HG03520 (cell line): ENCODE measurements around the gene ZNF492.
"Not testable (repeated sequence)": the region's sequence is repeated elsewhere in the genome, so short reads cannot be mapped to it uniquely, and the experiment has no call there.

Experiments
- ATAC-seq: cut with Tn5 transposase; IDR thresholded peaks from one replicate; pipeline ENCODE4 v1.9.1; 2021; ENCODE audit warnings: mild to moderate bottlenecking, moderate library complexity; ENCODE audit not compliant: unreplicated experiment

The ZNF492 gene

GRCh38 chr19:22617181-22617580 lies 16.9 kb upstream of the ZNF492 start:
- ATAC-seq = not testable (repeated sequence)

DNA sequence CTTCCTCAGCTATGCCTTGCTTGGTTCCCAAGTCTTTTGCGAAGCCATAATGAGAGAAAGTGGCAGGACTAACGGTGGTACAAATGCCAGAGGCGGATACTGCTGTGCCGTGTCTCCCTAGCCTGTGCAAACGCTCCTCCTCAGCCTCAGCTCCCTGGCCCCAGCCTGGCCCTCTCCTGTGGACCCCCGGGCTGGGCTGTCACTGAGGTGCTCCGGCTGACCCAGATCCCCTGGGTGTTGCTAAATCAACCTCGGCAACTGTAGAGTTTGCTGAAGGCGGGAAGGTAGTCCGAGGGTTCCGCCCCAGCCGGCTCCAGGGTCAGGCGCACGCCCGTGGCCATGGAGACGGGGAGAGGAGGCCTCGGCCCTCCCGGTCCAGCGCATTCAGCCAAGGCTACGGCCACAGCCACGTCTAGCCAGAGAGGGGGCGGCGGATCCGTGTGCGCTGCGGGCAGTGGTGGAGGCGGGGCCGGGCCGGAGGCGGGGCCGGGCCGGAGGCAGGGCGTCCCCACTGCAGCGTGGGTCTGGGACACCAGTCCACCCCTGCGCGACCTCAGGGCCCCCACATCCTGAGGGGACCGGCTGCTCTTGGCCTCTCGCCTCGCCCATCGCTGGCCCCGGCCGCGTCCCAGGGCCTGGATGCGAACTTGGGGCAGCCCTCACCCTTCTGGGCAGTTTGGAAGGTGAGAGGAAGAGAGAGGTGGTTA lies 16.4 kb upstream of the ZNF492 start:
- ATAC-seq = no peak

GRCh38 chr19:22619371-22619770 lies 14.8 kb upstream of the ZNF492 start:
- no peak for ATAC-seq

DNA sequence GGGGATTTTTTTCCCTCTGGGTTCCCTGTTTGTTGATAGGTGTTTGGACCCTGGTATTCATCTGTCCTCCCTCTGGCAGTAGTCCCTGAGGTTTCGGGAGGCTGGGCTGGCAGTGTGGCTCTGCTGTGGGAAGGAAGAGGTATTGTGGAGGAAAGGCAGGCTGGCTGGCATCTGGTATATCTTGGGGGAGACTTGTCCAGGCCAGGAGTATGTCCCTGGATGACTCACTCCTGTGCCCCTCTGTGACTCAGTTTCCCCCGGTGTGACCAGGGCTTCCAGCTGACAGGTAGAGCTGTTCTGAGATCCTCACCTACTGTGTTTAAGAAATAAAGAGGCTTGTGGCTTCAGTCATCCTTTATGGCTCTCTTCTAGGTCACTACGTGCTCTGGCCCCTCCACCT lies 14.2 kb upstream of the ZNF492 start:
- ATAC-seq = no peak

DNA sequence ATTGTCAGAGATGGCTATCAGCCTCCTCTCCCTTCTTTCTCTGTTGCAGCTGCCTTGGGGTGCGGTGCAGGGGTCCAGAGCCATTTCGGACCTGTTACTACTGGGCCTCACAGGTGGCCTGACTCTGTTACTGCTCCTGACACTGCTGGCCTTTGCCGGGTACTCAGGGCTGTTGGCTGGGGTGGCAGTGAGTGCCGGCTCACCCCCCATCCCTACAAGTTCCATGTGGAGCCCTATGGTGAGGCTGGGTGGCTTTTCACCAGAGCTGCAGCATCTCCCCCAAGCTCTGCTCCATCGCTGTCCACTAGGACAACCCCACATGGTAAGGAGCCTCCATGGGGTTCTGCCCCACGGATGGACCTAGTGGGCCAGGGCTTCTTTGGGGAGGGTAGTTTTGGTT lies 13.7 kb upstream of the ZNF492 start:
- ATAC-seq = no peak

DNA sequence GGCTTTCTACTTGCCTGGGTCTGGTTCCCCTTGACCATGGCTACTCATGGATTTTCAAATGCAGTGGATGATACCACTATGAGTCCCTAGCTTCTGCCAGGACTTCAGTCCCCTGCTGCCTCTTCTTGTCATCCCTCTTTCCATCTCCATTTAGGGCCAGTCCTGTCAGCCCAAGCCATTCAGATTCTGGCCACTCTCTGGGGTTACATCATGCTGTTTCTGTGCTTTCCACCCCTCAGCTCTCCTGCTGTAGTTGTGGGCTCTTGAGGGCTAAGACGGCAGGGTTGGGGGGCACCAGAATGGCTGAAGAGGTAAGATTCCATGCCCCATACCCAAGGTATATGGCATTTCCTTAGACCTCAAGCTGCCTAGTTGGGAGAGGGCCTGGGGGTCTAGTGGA lies 13.2 kb upstream of the ZNF492 start:
- ATAC-seq = no peak

DNA sequence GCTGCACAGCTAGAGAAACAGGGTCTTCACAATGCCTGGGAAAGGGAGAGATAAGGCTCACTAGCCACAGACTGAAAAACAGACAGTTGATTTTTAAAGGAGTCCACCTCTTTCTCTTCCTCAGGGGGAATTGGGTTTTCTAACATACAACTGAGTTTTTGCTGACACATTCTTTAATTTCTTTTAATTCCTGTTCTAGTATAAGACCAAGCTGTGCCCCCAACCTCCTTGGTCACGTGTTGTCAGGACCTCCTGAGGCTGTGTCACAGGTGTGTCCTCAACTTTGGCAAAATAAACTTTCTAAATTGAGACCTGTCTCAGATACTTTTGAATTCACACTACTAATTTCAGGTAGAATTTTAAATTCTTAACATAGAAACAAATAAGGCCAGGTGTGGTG lies 12.1 kb upstream of the ZNF492 start:
- ATAC-seq = no peak

DNA sequence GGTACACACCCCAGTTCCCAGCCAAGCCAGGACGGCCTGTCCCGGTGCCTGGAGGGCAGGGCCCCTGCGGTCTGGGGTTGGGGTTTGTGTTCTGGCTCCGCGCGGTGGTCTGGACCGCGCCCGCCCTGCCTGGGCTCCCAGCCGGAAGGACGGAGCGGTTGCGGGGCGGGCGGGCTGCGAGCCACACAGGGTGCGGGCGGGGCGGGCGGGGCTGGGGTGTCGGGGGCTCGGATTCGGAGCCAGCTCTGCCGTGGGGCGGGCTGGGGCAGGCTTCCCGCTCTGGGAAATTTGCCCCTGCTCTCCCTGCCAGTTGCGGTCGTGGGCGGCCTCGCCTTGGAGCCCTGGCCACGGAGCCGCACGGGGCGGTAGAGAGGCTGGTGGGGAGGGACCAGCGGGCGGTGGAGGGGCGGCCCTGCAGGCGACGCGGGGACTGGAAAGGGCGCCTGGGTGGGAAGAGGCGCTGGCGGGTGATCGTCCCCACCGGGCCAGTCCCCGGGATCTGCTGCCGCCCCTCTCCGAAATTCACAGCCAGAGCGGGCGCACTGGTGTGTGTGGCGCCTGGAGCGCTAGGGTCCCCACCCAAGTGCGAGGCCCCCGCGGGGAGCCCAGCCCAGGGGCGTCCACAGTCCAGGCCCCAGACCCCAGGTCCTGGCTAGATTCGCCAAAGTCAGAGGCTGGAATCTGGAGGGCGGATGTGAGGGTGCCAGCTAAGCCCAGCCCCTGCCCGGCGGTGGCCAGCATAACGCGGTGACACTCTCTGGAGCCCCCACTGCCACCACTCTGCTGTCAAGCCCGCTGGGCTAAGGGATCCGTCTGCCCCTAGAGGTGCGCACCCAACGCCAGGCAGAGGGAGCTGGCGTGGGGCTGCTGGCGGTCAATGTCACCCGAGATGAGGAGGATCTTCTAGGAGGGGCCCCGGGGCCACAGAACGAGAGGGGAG lies 11.0 kb upstream of the ZNF492 start:
- no peak for ATAC-seq

GRCh38 chr19:22623841-22624221 lies 10.3 kb upstream of the ZNF492 start:
- no peak for ATAC-seq

GRCh38 chr19:22625266-22626035 lies 8.7 kb upstream of the ZNF492 start:
- ATAC-seq = no peak

- no peak for ATAC-seq
These were observed 6.6 kb upstream of the ZNF492 start for GRCh38 chr19:22627526-22627925.

DNA sequence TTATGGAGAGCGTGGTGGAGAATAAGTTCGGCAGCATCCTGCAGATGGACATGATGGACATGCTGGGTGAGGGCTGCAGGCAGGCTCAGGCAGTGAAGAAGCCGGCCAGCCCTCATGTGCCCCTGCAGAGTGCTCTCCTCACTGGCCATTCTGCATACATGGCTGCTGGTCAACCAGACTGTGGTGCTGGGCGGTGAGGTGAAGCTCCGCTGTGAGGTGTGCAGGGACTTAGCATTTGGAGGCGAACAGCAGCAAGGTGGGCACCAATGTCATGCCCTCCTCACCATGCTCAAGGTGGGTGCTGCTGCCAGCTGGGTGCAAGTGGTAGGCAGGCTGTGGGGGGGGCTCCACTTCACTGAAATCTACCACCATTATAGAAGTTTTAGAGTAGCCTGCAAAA lies 5.7 kb upstream of the ZNF492 start:
- ATAC-seq = no peak

DNA sequence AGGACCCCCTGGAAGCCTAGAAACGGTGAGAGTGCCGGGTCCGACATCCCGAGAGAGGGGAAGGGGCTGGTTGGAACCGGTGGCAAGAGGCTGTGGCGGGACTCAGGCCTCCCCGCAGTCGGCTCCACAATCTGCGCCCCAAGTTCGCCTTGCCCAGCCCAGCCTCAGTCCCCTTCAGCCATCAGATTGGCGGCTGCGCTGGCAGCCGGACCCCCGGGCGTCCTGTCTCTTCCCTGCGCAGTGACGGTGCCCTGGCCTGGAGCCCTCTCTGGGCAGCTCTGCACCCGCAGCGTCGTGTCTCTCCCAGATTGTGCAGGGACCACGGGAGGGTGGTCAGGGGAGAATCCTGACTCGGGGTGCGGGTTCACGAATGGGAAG lies 315 bp downstream of the ZNF492 start:
- no peak for ATAC-seq

DNA sequence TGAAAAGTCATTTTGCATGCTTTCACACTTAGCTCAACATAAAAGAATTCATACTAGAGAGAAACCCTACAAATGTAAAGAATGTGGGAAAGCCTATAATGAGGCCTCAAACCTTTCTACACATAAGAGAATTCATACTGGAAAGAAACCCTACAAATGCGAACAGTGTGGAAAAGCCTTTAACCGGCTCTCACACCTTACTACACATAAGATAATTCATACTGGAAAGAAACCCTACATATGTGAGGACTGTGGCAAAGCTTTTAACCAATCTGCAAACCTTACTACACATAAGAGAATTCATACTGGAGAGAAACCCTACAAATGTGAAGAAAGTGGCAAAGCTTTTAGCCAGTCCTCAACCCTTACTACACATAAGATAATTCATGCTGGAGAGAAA lies 51.4 kb downstream of the ZNF492 start:
- ATAC-seq = not testable (repeated sequence)

DNA sequence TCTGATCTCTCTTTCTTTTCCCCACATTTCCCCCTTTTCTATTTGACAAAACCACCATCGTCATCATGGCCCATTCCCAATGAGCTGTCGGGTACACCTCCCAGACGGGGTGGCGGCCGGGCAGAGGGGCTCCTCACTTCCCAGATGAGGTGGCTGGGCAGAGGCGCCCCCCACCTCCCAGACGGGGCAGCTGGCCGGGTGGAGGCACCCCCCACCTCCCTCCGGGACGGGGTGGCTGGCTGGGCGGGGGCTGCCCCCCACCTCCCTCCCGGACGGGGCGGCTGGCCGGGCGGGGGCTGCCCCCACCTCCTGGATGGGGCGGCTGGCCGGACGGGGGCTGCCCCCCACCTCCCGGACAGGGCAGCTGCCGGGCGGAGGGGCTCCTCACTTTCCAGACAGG lies 68.5 kb downstream of the ZNF492 start:
- not testable (repeated sequence) for ATAC-seq

GRCh38 chr19:22703096-22703495 lies 69.0 kb downstream of the ZNF492 start:
- not testable (repeated sequence) for ATAC-seq

GRCh38 chr19:22708983-22709382 lies 74.9 kb downstream of the ZNF492 start:
- no peak for ATAC-seq
